COLO668 (cell line): ENCODE data around the gene NECAB3.
A peak's percentile ranks its signal among the peaks of the same experiment; 100 is the strongest.
"Not testable (repeated sequence)": the region's sequence is repeated elsewhere in the genome, so short reads cannot be mapped to it uniquely, and the experiment has no call there.

Experiments
- DNase-seq: peaks from one replicate; lab custom pipeline; 2025; ENCODE audit not compliant: unreplicated experiment; lab: John Stamatoyannopoulos, UW

The NECAB3 gene

GRCh38 chr20:33650753-33651561 lies 23.3 kb downstream of the NECAB3 start:
- DNase-seq, result peak; percentile 45

- no peak for DNase-seq
These were observed 24.0 kb downstream of the NECAB3 start for GRCh38 chr20:33650111-33650752.

- DNase-seq, result peak; percentile 44
These were observed 25.0 kb downstream of the NECAB3 start for GRCh38 chr20:33649201-33649681.

- no peak for DNase-seq
These were observed 25.7 kb downstream of the NECAB3 start for GRCh38 chr20:33648396-33649004.

GRCh38 chr20:33647603-33648395 lies 26.4 kb downstream of the NECAB3 start:
- no peak for DNase-seq

- DNase-seq, result not testable (repeated sequence)
These were observed 27.1 kb downstream of the NECAB3 start for GRCh38 chr20:33646959-33647602.

- no peak for DNase-seq
These were observed 28.0 kb downstream of the NECAB3 start for GRCh38 chr20:33646191-33646590.

GRCh38 chr20:33645396-33645795 lies 28.8 kb downstream of the NECAB3 start:
- DNase-seq, result no peak

GRCh38 chr20:33645072-33645358 lies 29.2 kb downstream of the NECAB3 start:
- no peak for DNase-seq

GRCh38 chr20:33644313-33645071 lies 29.7 kb downstream of the NECAB3 start:
- no peak for DNase-seq

- no peak for DNase-seq
These were observed 33.9 kb downstream of the NECAB3 start for GRCh38 chr20:33640287-33640686.

GRCh38 chr20:33636776-33637175 lies 37.5 kb downstream of the NECAB3 start:
- no peak for DNase-seq

GRCh38 chr20:33635341-33635740 lies 38.9 kb downstream of the NECAB3 start:
- no peak for DNase-seq

- not testable (repeated sequence) for DNase-seq
These were observed 42.3 kb downstream of the NECAB3 start for GRCh38 chr20:33631910-33632309.

- DNase-seq, result no peak
These were observed 43.7 kb downstream of the NECAB3 start for GRCh38 chr20:33630507-33630906.

- DNase-seq, result no peak
These were observed 44.2 kb downstream of the NECAB3 start for GRCh38 chr20:33629979-33630378.

GRCh38 chr20:33629533-33629932 lies 44.7 kb downstream of the NECAB3 start:
- no peak for DNase-seq

- no peak for DNase-seq
These were observed 46.5 kb downstream of the NECAB3 start for GRCh38 chr20:33627577-33628216.

GRCh38 chr20:33626190-33626589 lies 48.0 kb downstream of the NECAB3 start:
- DNase-seq, result no peak

- no peak for DNase-seq
These were observed 49.8 kb downstream of the NECAB3 start for GRCh38 chr20:33624399-33624798.
